Progenitor cell of endocrine pancreas (in vitro differentiated cells): Measurements from ENCODE around the gene TRIM72. TPM values are rescaled to one million over a fixed set of nuclear protein-coding genes. Genes with fewer than 3 reads are reported as not detected.

Experiments
- DNase-seq: peaks from one replicate; pipeline ENCODE4 v3.0.0; 2021; ENCODE audit warnings: low spot score; ENCODE audit not compliant: unreplicated experiment
- H3K27ac Mint-ChIP-seq: 2 replicates; pipeline ENCODE4 v1.8.0; 2021; ENCODE audit warnings: mild to moderate bottlenecking, moderate library complexity, mixed read lengths
- H3K27me3 Mint-ChIP-seq: 2 replicates; pipeline ENCODE4 v1.8.0; 2021; ENCODE audit warnings: mixed read lengths
- H3K36me3 Mint-ChIP-seq: 2 replicates; pipeline ENCODE4 v1.8.0; 2022; ENCODE audit warnings: mixed read lengths; ENCODE audit not compliant: insufficient read depth
- H3K4me1 Mint-ChIP-seq: 2 replicates; pipeline ENCODE4 v1.8.0; 2021; ENCODE audit warnings: low read depth, mixed read lengths
- H3K4me3 Mint-ChIP-seq: 2 replicates; pipeline ENCODE4 v1.8.0; 2021; ENCODE audit warnings: low read depth, mild to moderate bottlenecking, moderate library complexity, mixed read lengths
- H3K9me3 Mint-ChIP-seq: 2 replicates; pipeline ENCODE4 v1.8.0; 2021; ENCODE audit warnings: low read depth, mixed read lengths
- total RNA-seq: library from RNA; stranded (reverse); gene quantifications from 2 replicates; pipeline ENCODE4 v1.2.1, GENCODE V29; 2021
- TF ChIP-seq, protein P1 (sequence below): fragments of 200-600 bp; sonication (generic); IDR thresholded peaks from one replicate; pipeline ENCODE4 v1.5.0; 2021; ENCODE audit warnings: antibody characterized with exemption, mild to moderate bottlenecking; ENCODE audit not compliant: unreplicated experiment

The TRIM72 gene
- total RNA-seq, 1 donor from 2014 or later, result 0.14 TPM

- Mint-ChIP-seq H3K36me3 (no peaks in the 10 kb centered on the region), H3K4me1 (no peaks in the 10 kb centered on the region), H3K9me3 (no peaks in the 10 kb centered on the region), H3K4me3 (no peak overlapping the region), H3K27me3 (peaks cover 16% of the 10 kb centered on the region), H3K27ac (no peak overlapping the region)
- TF ChIP-seq, protein P1, sequence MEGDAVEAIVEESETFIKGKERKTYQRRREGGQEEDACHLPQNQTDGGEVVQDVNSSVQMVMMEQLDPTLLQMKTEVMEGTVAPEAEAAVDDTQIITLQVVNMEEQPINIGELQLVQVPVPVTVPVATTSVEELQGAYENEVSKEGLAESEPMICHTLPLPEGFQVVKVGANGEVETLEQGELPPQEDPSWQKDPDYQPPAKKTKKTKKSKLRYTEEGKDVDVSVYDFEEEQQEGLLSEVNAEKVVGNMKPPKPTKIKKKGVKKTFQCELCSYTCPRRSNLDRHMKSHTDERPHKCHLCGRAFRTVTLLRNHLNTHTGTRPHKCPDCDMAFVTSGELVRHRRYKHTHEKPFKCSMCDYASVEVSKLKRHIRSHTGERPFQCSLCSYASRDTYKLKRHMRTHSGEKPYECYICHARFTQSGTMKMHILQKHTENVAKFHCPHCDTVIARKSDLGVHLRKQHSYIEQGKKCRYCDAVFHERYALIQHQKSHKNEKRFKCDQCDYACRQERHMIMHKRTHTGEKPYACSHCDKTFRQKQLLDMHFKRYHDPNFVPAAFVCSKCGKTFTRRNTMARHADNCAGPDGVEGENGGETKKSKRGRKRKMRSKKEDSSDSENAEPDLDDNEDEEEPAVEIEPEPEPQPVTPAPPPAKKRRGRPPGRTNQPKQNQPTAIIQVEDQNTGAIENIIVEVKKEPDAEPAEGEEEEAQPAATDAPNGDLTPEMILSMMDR, result no peak
- no peak for DNase-seq
Observed at GRCh38 chr16:31256466-31256865, 42.5 kb downstream of the TRIM72 start.

- Mint-ChIP-seq H3K36me3 (no peaks in the 10 kb centered on the region), H3K9me3 (no peaks in the 10 kb centered on the region), H3K27me3 (peaks cover 8% of the 10 kb centered on the region), H3K4me1 (no peaks in the 10 kb centered on the region), H3K4me3 (no peak overlapping the region), H3K27ac (no peak overlapping the region)
- DNase-seq, result no peak
- TF ChIP-seq, protein P1, result no peak
Observed at GRCh38 chr16:31258366-31258765, 44.4 kb downstream of the TRIM72 start.

GRCh38 chr16:31260136-31260931, 46.4 kb downstream of the TRIM72 start:
- Mint-ChIP-seq H3K27me3 (peaks cover 3% of the 10 kb centered on the region), H3K4me1 (no peaks in the 10 kb centered on the region), H3K36me3 (no peaks in the 10 kb centered on the region), H3K4me3 (no peak overlapping the region), H3K9me3 (no peaks in the 10 kb centered on the region), H3K27ac (peak overlapping the region; percentile 23)
- no peak for DNase-seq
- TF ChIP-seq, protein P1, result no peak

DNA sequence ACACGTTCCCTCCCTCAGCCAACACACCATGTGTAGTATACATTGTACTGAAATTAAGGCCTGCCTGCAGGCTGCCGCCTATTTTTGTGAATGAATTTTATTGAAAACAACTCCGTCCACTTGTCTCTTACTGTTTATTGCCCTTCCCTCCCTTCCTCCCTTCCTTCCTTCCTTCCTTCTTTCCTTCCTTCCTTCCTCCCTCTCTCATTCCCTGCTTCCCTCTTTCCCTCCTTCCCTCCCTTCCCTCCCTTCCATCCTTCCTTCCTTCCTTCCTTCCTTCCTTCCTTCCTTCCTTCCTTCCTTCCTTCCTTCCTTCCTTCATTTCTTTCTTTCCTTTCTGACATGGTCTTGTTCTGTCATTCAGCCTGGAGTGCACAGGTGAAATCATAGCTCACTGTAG, 48.2 kb downstream of the TRIM72 start:
- Mint-ChIP-seq H3K27ac (no peak overlapping the region), H3K9me3 (no peaks in the 10 kb centered on the region), H3K36me3 (no peaks in the 10 kb centered on the region), H3K4me1 (no peaks in the 10 kb centered on the region), H3K27me3 (peaks cover 5% of the 10 kb centered on the region), H3K4me3 (no peak overlapping the region)
- TF ChIP-seq, protein P1, result no peak
- DNase-seq, result no peak

DNA sequence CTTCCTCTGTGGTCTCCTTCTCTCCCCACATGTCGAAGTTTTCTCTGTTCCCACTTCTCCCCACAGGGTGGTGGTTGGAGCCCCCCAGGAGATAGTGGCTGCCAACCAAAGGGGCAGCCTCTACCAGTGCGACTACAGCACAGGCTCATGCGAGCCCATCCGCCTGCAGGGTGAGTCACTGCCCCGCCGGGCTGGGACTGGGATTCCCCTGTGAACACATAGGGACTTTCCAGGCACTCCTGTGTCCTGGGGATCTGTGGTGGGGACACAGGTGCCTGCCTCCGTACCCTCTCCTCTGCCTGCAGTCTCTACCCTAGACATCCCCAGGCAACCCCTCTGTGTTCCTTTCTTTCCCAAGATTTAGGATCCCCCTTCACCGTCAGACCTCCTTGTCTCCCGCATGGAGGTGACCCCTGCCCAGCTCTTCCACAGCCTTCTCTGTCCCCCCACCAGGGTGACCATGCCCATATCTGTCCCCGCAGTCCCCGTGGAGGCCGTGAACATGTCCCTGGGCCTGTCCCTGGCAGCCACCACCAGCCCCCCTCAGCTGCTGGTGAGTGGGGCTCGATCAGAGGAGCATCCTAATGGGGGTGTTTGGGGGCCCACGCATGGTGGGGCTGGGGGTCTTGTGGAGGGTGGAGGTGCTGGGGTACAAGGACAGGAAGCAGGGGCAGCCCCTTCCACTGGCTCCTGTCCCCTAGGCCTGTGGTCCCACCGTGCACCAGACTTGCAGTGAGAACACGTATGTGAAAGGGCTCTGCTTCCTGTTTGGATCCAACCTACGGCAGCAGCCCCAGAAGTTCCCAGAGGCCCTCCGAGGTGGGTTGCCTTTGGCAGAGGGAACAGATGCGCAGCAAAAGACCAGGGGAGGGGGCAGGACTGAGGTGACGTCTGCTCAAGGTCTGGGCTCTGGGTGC, 51.7 kb downstream of the TRIM72 start:
- TF ChIP-seq, protein P1, result no peak
- H3K4me3 Mint-ChIP-seq, result no peak overlapping the region
- no peak overlapping the region for H3K27ac Mint-ChIP-seq
- peaks cover 24% of the 10 kb centered on the region for H3K27me3 Mint-ChIP-seq
- no peak for DNase-seq
- no peaks in the 10 kb centered on the region for H3K36me3 Mint-ChIP-seq
- no peaks in the 10 kb centered on the region for H3K4me1 Mint-ChIP-seq
- no peaks in the 10 kb centered on the region for H3K9me3 Mint-ChIP-seq
